PC-9 (cell line): ENCODE data around the gene ADAMTS8.

Source experiments
- EZH2 ChIP-seq: fragments of 200-600 bp; sonication (generic); IDR thresholded peaks from 2 replicates; pipeline ENCODE4 v1.8.0; 2017; ENCODE audit warnings: antibody characterized with exemption, low read depth
- TF ChIP-seq, protein P1 (sequence below): fragments of 200-600 bp; sonication (generic); conservative IDR thresholded peaks from 2 replicates; pipeline ENCODE4 v1.6.1; 2017; ENCODE audit warnings: mixed run types, antibody characterized with exemption, mild to moderate bottlenecking, moderate library complexity

DNA sequence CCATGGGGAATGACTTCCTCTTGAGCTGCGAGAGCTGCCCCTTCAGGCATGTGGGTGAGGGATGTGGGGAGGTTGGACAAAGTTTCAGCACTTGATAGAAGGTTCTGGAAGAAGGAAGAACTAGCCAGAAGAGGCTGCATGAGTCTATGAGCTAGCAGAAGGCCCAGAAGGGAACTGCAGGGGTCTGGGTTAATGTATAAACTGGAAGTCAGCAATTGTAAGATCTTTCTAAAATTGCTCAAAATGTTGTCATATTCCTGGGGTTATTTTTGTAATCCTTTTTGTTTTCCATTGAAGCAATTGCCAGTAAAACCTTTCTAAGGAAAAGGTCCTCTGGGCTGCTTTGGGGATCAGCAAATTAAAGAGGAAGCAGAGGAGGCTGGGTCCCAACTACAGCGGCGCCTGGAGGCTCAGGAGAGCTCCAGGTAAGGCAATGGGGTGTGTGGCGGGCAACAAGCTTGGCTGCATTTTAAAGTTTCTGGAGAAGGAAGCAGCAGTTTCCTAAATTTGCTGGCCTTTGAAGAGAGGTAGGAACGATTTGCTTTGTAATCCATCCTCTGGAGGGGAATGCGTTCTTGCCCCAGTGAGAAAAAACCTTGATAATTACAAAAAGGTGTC lies 49.3 kb upstream of the ADAMTS8 start:
- TF ChIP-seq, protein P1, sequence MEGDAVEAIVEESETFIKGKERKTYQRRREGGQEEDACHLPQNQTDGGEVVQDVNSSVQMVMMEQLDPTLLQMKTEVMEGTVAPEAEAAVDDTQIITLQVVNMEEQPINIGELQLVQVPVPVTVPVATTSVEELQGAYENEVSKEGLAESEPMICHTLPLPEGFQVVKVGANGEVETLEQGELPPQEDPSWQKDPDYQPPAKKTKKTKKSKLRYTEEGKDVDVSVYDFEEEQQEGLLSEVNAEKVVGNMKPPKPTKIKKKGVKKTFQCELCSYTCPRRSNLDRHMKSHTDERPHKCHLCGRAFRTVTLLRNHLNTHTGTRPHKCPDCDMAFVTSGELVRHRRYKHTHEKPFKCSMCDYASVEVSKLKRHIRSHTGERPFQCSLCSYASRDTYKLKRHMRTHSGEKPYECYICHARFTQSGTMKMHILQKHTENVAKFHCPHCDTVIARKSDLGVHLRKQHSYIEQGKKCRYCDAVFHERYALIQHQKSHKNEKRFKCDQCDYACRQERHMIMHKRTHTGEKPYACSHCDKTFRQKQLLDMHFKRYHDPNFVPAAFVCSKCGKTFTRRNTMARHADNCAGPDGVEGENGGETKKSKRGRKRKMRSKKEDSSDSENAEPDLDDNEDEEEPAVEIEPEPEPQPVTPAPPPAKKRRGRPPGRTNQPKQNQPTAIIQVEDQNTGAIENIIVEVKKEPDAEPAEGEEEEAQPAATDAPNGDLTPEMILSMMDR = no peak
- no peak for TF ChIP-seq EZH2
